Activated CD8-positive, alpha-beta memory T cell treated with anti-CD3 and anti-CD28 coated beads for 1 hour (primary cell): ENCODE measurements around the gene CRKL.
"Not testable (repeated sequence)": the region's sequence is repeated elsewhere in the genome, so short reads cannot be mapped to it uniquely, and the experiment has no call there.

Source experiments
- DNase-seq, 2 donors: peaks; one replicate each; pipeline ENCODE4 v3.0.0-alpha.2; 2020; ENCODE audit warnings: low read depth in 1 of 2; ENCODE audit errors: extremely low read depth in 1 of 2

The CRKL gene

DNA sequence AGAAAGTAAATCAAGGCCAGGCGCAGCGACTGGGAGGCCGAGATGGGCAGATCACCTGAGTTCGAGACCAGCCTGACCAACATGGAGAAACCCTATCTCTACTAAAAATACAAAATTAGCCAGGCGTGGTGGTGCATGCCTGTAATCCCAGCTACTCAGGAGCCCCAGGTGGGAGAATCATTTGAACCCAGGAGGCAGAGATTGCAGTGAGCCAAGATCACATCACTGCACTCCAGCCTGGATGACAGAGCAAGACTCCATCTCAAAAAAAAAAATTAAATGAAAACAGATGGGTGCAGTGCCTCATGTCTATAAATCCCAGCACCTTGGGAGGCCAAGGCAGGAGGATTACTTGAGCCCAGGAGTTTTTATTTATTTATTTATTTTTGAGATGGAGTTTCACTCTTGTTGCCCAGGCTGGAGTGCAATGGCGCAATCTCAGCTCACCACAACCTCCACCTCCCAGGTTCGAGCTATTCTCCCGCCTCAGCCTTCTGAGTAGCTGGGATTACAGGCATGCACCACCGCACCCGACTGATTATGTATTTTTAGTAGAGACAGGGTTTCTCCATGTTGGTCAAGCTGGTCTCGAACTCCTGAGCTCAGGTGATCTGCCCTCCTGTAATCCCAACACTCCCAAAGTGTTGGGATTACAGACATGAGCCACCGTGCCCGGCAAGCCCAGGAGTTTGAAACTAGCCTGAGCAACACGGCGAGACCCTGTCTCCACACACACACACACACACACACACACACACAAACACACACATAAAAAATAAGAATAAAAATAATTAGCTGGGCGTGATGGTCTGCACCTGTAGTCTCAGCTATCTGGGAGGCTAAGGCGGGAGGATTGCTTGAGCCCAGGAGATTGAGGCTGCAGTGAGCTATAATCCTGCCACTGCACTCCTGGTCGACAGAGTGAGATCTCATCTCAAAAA lies 15.8 kb upstream of the CRKL start:
- DNase-seq: not testable (repeated sequence)

GRCh38 chr22:20903093-20903492 lies 14.1 kb upstream of the CRKL start:
- no peak for DNase-seq

DNA sequence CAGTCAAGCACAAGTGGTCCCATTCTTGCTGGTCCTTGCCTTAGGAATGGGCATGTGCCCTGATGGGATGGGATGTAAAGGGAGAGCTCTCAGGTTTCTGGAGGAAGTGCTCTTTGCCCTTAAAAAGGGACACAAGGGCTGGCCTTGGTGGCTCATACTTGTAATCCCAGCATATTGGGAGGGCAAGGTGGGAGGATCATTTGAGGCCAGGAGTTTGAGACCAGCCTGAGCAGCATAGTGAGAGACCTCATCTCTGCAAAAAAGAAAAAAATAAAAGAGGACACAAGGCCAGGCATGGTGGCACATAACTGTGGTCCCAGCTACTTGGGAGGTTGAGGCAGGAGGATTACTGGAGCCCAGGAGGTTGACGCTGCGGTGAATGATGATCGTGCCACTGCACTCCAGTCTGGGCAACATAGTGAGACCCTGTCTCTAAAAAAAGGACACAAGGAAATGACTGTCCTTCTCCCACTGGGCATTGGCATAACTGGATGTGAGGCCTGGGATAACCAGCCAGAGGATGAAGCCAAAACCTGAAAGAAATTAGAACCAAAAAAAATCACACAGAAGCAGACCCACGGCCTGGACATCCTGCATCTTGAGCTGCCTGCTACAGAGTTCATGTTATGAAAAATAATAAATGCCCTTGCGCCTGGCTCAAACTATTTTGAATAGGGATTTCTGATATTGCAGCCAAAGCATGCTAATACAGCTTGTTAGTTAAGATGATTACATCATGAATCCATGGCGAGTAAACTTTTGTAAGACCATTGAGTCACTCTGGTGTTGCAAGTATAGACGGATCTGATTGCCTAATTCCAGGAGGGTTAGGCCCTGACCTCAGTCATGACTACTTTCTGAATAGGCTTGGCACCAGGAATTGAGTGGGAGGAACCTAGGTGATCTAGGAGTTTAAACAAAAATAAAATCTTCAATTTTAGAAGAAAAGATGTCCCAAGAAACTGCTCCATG lies 12.9 kb upstream of the CRKL start:
- DNase-seq: no peak

GRCh38 chr22:20904980-20905355 lies 12.2 kb upstream of the CRKL start:
- DNase-seq: no peak

- no peak for DNase-seq
These were observed 11.5 kb upstream of the CRKL start for GRCh38 chr22:20905415-20906386.

DNA sequence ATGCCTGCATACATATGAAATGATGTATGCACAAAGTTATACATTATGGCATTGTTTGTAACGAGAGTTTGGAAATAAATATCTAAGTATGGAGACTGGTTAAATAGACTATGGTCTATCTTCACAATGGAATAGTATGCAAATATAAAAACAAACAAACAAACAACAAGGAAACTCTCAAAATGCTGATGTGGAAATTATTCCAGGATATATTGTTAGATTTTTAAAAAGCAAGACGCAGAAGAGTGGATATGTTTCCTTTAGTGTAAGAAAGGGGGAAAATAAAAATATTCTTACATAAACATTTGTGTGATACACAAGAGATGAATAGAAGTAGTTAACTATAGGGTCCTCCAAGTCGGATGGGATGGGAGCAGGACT lies 10.8 kb upstream of the CRKL start:
- no peak for DNase-seq

DNA sequence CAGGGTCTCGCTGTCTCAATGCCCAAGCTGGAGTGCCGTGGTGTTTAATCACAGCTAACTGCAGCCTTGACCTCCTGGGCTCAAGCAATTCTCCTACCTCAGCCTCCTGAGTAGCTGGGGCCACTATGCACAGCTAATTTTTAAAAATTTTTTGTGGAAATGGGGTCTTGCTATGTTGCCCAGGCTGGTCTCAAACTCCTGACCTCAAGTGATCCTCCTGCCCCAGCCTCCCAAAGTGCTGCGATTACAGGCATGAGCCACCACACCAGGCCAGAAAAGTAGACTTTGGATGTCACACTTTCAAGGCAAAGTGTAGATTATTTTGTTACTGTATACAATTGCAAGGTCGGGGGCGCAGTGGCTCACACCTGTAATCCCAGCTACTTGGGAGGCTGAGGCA lies 8.5 kb upstream of the CRKL start:
- not testable (repeated sequence) for DNase-seq

GRCh38 chr22:20909543-20910303 lies 7.5 kb upstream of the CRKL start:
- DNase-seq: no peak

DNA sequence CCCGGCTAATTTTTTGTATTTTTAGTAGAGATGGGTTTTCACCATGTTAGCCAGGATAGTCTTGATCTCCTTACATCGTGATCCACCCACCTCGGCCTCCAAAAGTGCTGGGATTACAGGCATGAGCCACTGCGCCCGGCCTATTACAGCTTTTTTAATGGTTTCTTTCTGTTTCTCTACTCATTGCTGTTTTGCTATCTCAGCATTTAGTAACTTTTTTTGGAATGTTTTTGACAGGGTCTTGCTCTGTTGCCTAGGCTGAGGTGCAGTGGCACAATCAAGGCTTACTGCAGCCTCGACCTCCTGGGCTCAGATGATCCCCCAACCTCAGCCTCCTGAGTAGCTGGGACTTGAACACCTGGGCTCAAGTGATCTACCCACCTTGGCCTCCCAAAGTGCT lies 4.7 kb upstream of the CRKL start:
- no peak for DNase-seq

GRCh38 chr22:20918663-20919218 lies 1.5 kb downstream of the CRKL start:
- DNase-seq: no peak

DNA sequence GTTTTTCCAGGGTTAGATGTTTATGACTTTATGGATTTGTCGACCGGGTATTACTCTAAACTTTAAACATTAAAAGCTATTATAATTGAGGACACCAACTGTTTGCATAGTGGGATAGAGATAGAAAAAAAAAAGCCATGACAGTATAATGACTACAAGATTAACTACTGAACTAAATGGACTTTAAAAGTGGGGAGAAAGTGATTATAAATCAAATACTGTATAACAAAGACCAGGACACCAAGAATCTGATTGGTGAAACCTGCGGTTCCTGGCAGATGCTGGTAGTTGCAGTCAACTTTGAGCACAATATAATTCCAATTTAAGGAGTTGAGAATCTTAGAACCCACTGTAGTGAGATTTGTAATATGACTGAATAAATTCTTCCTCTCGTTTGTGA lies 2.5 kb downstream of the CRKL start:
- no peak for DNase-seq

- DNase-seq: no peak
These were observed 3.6 kb downstream of the CRKL start for GRCh38 chr22:20920881-20921203.

GRCh38 chr22:20922141-20922751 lies 5.0 kb downstream of the CRKL start:
- no peak for DNase-seq

DNA sequence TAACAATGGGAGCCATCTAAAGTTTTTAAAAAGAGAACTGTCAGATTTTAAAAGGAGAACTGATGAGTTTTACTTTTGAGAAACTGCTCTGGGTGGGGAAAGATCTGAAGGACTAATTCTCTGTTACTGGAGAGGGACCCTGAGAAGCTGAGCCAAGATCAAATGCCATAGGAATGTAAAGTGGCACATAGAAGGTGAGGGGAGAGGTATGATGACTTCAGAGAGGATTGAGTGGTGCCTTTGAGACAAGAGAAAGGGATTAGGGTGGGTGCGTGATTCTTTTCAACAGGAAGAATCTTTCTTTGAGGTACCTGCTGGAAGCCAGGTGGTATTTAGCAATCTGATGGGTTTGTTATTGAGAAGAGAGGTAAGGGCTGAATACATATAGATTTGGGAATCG lies 9.0 kb downstream of the CRKL start:
- no peak for DNase-seq

DNA sequence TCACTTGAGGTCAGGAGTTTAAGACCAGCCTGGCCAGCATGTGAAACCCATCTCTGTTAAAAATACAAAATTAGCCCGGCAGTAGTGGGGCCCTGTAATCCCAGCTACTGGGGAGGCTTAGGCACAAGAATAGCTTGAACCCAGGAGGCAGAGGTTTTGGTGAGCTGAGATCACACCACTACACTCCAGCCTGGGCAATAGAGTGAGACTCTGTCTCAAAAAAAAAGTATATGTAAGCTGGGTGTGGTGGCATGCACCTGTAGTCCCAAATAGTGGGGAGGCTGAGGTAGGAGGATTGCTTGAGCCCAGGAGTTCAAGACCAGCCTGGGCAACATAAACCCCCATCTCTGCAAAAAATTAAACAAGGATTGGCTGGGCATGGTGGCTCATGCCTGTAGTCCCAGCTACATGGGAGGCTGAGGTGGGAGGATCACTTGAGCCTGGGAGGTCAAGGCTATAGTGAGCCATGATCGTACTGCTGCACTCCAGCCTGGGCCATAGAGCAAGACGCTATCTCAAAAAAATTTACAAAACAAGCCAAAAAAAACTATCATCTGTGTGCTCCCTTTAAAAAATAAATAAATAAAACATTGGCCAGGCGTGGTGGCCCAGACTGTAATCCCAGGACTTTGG lies 10.8 kb downstream of the CRKL start:
- DNase-seq: no peak

GRCh38 chr22:20928573-20928967 lies 11.4 kb downstream of the CRKL start:
- no peak for DNase-seq

- no peak for DNase-seq
These were observed 12.8 kb downstream of the CRKL start for GRCh38 chr22:20930004-20930403.

- DNase-seq: not testable (repeated sequence)
These were observed 13.2 kb downstream of the CRKL start for GRCh38 chr22:20930435-20930834.
